Heart right ventricle (tissue), 16 donors: ENCODE measurements around the gene PAIP2. TPM values are rescaled to one million over a fixed set of nuclear protein-coding genes. Genes with fewer than 3 reads are reported as not detected.

Experiments used
- ATAC-seq, 8 donors: fragments of 200-7000 bp; cut with Tn5 transposase; one replicate each; pipeline ENCODE4 v1.9.1; 2020; ENCODE audit warnings: mild to moderate bottlenecking in 8 of 8, moderate library complexity in 8 of 8, moderate number of reproducible peaks in 1 of 8
- DNase-seq, 2 donors: peaks; one replicate each; pipeline ENCODE4 v3.0.0-alpha.2; 2020
- H3K27ac ChIP-seq, 10 donors: fragments of 200-600 bp; sonication (generic) in 2 of 10; one replicate each; pipeline versions ENCODE4 v1.5.0 to v1.8.0; 2020 to 2022; ENCODE audit warnings: mild to moderate bottlenecking in 3 of 10
- H3K27me3 ChIP-seq, 7 donors: fragments of 200-600 bp; one replicate each; pipeline ENCODE4 v1.8.0; 2021 to 2022; ENCODE audit warnings: mild to moderate bottlenecking in 2 of 7
- H3K36me3 ChIP-seq, 9 donors: fragments of 200-600 bp; sonication (generic) in 1 of 9; one replicate each; pipeline versions ENCODE4 v1.5.0 to v1.8.0; 2020 to 2022; ENCODE audit warnings: mild to moderate bottlenecking in 2 of 9
- H3K4me1 ChIP-seq, 9 donors: fragments of 200-600 bp; sonication (generic) in 1 of 9; one replicate each; pipeline versions ENCODE4 v1.5.0 to v1.8.0; 2020 to 2022; ENCODE audit warnings: mild to moderate bottlenecking in 4 of 9
- H3K4me3 ChIP-seq, 10 donors: fragments of 200-600 bp; sonication (generic) in 2 of 10; one replicate each; pipeline versions ENCODE4 v1.5.0 to v1.8.0; 2020 to 2022; ENCODE audit warnings: mild to moderate bottlenecking in 7 of 10, moderate library complexity in 2 of 10
- H3K9me3 ChIP-seq, 11 donors: fragments of 200-600 bp in 10 of 11; sonication (generic) in 2 of 11; one replicate each; pipeline versions ENCODE4 v1.5.0 to v1.8.0; 2013 to 2022; ENCODE audit warnings: mild to moderate bottlenecking in 2 of 11, control low read depth in 1 of 11, moderate library complexity in 1 of 11
- WGBS, 2 donors: extraction: QIAGEN DNeasy Blood & Tissue Kit; methylation state at CpG; one replicate each; pipeline ENCODE4 v1.1.7; 2013; ENCODE audit warnings: inconsistent platforms in 1 of 2; 5-methylcytosine and 5-hydroxymethylcytosine counted together
- intact Hi-C, 10 donors: fragments of 100-400 bp; cut with DNase I; formaldehyde crosslinking; loops; one replicate each; pipeline versions ENCODE4 v1.11.1 to v1.14.2; 2022
- polyA plus RNA-seq, 2 donors: library from polyadenylated mRNA; stranded (reverse); fragments of 200-250 nt; gene quantifications; one replicate each; pipeline ENCODE4 v1.2.3, GENCODE V29; 2013
- total RNA-seq, 10 donors: library from RNA; stranded (reverse); fragmentation: NEBNext Ultra II Directional in 3 of 10; extraction: Animal tissue kit (Norgen Biotek cat#: 25700) in 3 of 10; gene quantifications; one replicate each; pipeline versions ENCODE4 v1.2.1 to v1.2.4, GENCODE V29; 2021 to 2023
- TF ChIP-seq, protein P1 (sequence below), 9 donors: fragments of 200-600 bp; sonication (generic) in 2 of 9; IDR thresholded peaks; one replicate each; pipeline versions ENCODE4 v1.5.0 to v1.8.0; 2021 to 2022; ENCODE audit warnings: antibody characterized with exemption in 9 of 9, mild to moderate bottlenecking in 5 of 9, moderate library complexity in 1 of 9
- donor health status: Arrhythmogenic right ventricular cardiomyopathy.
- donor health status: ischemic (EF 13 %, LVEDD 7.1; RV severe dilation, severe dysfunction).
- donor health status: healthy with polysubstance abuse.
- donor health status: DM: no; HTN: yes; CAD: no.
- donor health status: DM: no; HTN: no; CAD: no.
- donor health status: ischemic (EF 25% LVEDD 6.9; RV normal size, moderate dysfunction).
- donor health status: ischemic (EF 25% LVEDD 5.7; RV mildly dilated, moderate dysfunction).
- donor health status: healthy.
- donor health status: DM: yes; HTN: yes; CAD: no.
- donor health status: Ischemic cardiomyopathy.
- donor health status: ischemic (EF 35%, LVEDD 5.7; RV mildly dilated, moderate dysfunction).
- donor health status: nonischemic (EF 11% LVEDD 7.7; RV severe dilation, severe dysfunction).
- donor health status: DM: yes; HTN: yes; CAD: no.
- donor health status: PGD.
- donor health status: ischemic (EF 29% LVEDD 5.4; RV normal size, mild dysfunction).
- donor health status: nonischemic (EF 23%, LVEDD 6.1; RV moderate dilation, normal function).

The PAIP2 gene
- total and polyA plus RNA-seq, 12 donors: 43.8 to 173 (median 137) TPM

GRCh38 chr5:139297439-139298133, 44.1 kb upstream of the PAIP2 start:
- peaks cover 9 to 84% (median 77%) of the 10 kb centered on the region in 9 donors for H3K4me1 ChIP-seq
- peak overlapping the region in 1 of 10 donors; percentile 99 for H3K27ac ChIP-seq
- H3K4me3 ChIP-seq: no peak overlapping the region
- no peaks in the 10 kb centered on the region for H3K27me3 ChIP-seq
- WGBS, 2 donors: 58 to 63% methylated on average over 2 of the region's 2 CpGs
- DNase-seq (no peak), ATAC-seq (no peak)
- TF ChIP-seq, protein P1, sequence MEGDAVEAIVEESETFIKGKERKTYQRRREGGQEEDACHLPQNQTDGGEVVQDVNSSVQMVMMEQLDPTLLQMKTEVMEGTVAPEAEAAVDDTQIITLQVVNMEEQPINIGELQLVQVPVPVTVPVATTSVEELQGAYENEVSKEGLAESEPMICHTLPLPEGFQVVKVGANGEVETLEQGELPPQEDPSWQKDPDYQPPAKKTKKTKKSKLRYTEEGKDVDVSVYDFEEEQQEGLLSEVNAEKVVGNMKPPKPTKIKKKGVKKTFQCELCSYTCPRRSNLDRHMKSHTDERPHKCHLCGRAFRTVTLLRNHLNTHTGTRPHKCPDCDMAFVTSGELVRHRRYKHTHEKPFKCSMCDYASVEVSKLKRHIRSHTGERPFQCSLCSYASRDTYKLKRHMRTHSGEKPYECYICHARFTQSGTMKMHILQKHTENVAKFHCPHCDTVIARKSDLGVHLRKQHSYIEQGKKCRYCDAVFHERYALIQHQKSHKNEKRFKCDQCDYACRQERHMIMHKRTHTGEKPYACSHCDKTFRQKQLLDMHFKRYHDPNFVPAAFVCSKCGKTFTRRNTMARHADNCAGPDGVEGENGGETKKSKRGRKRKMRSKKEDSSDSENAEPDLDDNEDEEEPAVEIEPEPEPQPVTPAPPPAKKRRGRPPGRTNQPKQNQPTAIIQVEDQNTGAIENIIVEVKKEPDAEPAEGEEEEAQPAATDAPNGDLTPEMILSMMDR (IDR thresholded peaks at IDR 0.05): no peak
- intact Hi-C loops: loop anchor here in 2 of 10 donors (5.0 kb wide), 2 partner anchors 45 to 95 kb away; partner anchors contain the start of gene PAIP2 (in 2 of the 2)
- H3K36me3 ChIP-seq: peaks cover 0 to 6% (median 0%) of the 10 kb centered on the region in 9 donors
- H3K9me3 ChIP-seq: no peaks in the 10 kb centered on the region

DNA sequence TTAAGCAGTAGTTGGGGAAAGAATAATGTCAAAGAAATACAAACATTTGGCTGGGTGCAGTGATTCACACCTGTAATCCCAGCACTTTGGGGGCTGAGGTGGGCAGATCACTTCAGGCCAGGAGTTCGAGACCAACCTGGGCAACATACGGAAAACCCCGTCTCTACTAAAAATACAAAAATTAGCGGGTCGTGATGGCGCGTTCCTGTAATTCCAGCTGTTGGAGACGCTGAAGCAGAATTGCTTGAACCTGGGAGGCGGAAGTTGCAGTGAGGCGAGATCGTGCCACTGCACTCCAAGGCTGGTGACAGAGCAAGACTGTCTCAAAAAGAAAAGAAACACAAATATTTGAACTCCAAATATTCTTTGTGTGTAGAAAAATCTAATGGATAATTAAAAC, 43.4 kb upstream of the PAIP2 start:
- no peak for DNase-seq
- intact Hi-C loops: loop anchor here in 2 of 10 donors (5.0 kb wide), 2 partner anchors 44 to 94 kb away; partner anchors contain the start of gene PAIP2 (in 2 of the 2)
- Histone ChIP-seq H3K9me3 (no peaks in the 10 kb centered on the region), H3K27me3 (no peaks in the 10 kb centered on the region), H3K4me1 (peaks cover 9 to 86% (median 81%) of the 10 kb centered on the region in 9 donors), H3K27ac (peak overlapping the region in 1 of 10 donors; percentile 99), H3K36me3 (peaks cover 0 to 6% (median 0%) of the 10 kb centered on the region in 9 donors), H3K4me3 (no peak overlapping the region)
- WGBS, 2 donors: 54 to 55% methylated on average over 11 of the region's 11 CpGs
- ATAC-seq: no peak
- TF ChIP-seq, protein P1 (IDR thresholded peaks at IDR 0.05): no peak

DNA sequence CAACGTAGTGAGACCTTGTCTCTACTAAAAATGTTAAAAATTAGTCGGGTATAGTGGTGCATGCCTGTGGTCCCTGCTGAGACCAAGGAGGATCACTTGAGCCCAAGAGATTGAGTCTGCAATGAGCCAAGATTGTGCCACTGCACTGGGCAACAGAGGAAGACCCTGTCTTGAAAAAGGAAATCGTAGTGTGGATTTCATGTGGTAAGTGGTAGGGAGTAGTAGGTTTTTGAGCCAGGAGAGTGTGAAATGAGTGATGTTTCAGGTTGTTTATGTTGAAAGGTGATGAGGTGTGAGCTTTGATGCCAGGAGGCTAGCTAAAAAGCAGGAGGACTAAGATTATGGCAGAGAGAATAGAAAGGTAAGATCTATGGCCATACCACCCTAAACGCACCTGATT, 42.2 kb upstream of the PAIP2 start:
- H3K9me3 ChIP-seq: no peaks in the 10 kb centered on the region
- DNase-seq: no peak
- intact Hi-C loops: loop anchor here in 2 of 10 donors (5.0 kb wide), 2 partner anchors 43 to 93 kb away; partner anchors contain the start of gene PAIP2 (in 2 of the 2)
- H3K27me3 ChIP-seq: no peaks in the 10 kb centered on the region
- peaks cover 9 to 98% (median 93%) of the 10 kb centered on the region in 9 donors for H3K4me1 ChIP-seq
- peak in 1 of 8 donors; percentile 17 for ATAC-seq
- TF ChIP-seq, protein P1 (IDR thresholded peaks at IDR 0.05): no peak
- H3K27ac ChIP-seq: no peak overlapping the region
- no peak overlapping the region for H3K4me3 ChIP-seq
- WGBS, 2 donors: 53 to 57% methylated on average over 4 of the region's 4 CpGs
- H3K36me3 ChIP-seq: peaks cover 0 to 6% (median 0%) of the 10 kb centered on the region in 9 donors

GRCh38 chr5:139301808-139302499, 39.7 kb upstream of the PAIP2 start:
- ATAC-seq: no peak
- Histone ChIP-seq H3K27me3 (no peaks in the 10 kb centered on the region), H3K27ac (peak overlapping the region in 2 of 10 donors; percentile 5 to 18), H3K9me3 (no peaks in the 10 kb centered on the region), H3K36me3 (peaks cover 0 to 6% (median 0%) of the 10 kb centered on the region in 9 donors), H3K4me1 (peaks cover 5 to 100% (median 97%) of the 10 kb centered on the region in 9 donors), H3K4me3 (no peak overlapping the region)
- WGBS, 2 donors: 37 to 47% methylated on average over 7 of the region's 7 CpGs
- no peak for DNase-seq
- TF ChIP-seq, protein P1 (IDR thresholded peaks at IDR 0.05): no peak
- intact Hi-C loops: no loop called here
